Fibroblast of pulmonary artery (primary cell): ENCODE measurements around the gene CNN2.

ENCODE experiments used
- DNase-seq: peaks from one replicate; pipeline ENCODE4 v3.0.0-alpha.2; 2010; ENCODE audit warnings: low read depth
- H3K4me3 ChIP-seq: replicated peaks from 2 replicates; pipeline ENCODE4 v1.5.1; 2011; ENCODE audit warnings: low read depth, mild to moderate bottlenecking, control low read depth, low read length, moderate library complexity
- TF ChIP-seq, protein P1 (sequence below): IDR thresholded peaks from 2 replicates; pipeline ENCODE4 v1.5.1; 2011; ENCODE audit warnings: mild to moderate bottlenecking, control low read depth, low read length, inconsistent platforms; ENCODE audit errors: missing control alignments

CNN2 gene

DNA sequence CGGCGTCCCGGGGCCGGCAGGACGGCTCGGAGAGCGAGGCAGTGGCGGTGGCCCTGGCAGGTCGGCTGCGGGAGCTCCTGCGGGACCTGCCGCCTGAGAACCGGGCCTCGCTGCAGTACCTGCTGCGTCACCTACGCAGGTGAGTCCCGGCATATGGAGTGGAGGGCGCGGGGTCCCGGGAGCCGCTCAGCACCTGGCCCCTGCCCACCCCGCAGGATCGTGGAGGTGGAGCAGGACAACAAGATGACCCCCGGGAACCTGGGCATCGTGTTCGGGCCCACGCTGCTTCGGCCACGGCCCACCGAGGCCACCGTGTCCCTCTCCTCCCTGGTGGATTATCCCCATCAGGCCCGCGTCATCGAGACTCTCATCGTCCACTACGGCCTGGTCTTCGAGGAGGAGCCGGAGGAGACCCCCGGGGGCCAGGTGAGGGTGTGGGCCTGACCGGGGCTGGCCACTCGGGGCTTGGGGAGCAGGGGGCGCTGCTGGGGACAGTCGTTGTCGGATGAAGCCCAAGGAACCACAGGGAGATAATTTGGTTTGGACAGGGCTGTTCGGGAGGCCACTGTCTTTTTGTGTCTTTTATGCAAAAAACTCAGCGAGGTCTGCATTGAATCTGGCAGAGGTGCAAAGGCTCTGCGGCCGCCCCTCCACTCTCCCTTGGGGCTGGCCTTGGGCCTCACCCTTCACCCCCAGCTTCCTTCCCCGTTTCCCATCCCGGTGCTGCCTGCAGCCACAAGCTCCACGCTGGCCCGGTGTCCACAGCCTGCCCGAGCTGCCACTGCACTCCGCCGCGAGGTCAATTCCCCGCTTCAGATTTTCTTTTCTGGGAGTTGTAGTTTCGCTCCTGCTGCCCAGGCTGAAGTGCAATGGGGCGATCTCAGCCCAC lies 56.8 kb downstream of the CNN2 start:
- no peak overlapping the region for H3K4me3 ChIP-seq
- TF ChIP-seq, protein P1, sequence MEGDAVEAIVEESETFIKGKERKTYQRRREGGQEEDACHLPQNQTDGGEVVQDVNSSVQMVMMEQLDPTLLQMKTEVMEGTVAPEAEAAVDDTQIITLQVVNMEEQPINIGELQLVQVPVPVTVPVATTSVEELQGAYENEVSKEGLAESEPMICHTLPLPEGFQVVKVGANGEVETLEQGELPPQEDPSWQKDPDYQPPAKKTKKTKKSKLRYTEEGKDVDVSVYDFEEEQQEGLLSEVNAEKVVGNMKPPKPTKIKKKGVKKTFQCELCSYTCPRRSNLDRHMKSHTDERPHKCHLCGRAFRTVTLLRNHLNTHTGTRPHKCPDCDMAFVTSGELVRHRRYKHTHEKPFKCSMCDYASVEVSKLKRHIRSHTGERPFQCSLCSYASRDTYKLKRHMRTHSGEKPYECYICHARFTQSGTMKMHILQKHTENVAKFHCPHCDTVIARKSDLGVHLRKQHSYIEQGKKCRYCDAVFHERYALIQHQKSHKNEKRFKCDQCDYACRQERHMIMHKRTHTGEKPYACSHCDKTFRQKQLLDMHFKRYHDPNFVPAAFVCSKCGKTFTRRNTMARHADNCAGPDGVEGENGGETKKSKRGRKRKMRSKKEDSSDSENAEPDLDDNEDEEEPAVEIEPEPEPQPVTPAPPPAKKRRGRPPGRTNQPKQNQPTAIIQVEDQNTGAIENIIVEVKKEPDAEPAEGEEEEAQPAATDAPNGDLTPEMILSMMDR, result no peak
- DNase-seq, result no peak

DNA sequence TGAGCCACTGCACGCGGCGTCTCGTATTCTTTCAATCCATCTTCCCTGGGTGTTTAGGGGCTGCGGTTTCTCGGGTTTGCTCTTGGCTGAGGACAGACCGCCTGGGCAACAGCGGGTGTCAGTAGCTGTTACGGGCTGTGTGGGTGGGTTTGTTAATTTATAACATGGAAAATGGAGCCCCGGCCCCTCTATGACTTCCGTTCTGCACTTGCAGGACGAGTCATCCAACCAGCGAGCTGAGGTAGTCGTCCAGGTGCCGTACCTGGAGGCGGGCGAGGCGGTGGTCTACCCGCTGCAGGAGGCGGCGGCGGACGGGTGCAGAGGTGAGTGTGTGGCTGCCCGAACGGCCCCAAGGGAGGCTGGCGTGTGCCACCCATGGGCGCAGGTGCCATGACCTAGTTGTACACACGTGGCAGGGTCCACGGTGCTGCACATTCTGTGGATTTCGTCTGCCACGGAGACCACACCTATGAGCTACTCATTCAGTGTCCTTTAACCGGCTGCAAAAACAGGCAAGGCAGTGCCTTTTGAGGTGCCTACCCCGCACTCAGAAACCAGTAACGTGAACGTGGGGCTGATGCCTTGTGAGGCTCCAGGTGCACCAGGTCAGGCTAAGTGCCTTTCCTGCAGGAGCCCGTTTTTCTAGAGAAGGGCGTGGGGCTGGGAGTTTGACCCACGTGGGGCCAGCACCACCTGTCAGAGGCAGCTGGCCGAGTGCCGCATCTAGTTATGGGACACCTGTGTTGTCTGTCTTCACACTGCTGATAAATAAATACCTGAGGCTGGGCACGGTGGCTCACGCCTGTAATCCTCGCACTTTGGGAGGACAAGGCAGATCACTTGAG lies 57.8 kb downstream of the CNN2 start:
- TF ChIP-seq, protein P1, result no peak
- no peak for DNase-seq

GRCh38 chr19:1085053-1085658 lies 58.7 kb downstream of the CNN2 start:
- DNase-seq, result no peak
- TF ChIP-seq, protein P1, result no peak
- H3K4me3 ChIP-seq, result no peak overlapping the region

More for the DNA sequence above, 57.8 kb downstream of the CNN2 start:
- no peak overlapping the region for H3K4me3 ChIP-seq

DNA sequence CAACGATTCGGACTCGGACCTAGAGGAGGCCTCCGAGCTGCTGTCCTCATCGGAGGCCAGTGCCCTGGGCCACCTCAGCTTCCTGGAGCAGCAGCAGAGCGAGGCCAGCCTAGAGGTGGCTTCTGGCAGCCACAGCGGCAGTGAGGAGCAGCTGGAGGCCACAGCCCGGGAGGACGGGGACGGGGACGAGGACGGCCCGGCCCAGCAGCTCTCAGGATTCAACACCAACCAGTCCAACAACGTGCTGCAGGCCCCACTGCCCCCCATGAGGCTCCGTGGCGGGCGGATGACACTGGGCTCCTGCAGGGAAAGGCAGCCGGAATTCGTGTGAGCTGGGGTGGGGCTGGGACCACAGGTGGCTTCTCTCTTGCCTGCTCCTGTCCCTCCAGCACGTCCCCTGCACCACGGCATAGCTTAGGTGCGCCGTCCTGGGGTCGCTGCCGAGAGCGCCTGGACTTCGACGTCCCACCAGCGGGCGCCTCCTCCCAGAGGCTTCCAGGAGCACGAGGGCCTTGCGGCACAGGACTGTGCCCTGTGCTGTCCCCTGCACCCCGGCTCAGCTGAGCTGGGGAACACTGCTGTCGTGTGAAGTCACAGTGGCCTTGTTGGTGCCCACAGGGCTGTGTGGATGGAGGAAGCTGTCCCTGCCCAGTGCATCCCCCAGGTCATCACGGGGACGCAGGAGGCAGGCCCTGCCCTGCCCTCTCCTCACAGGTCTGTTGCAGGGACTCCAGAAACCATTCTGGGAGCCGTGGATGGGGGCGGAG lies 59.5 kb downstream of the CNN2 start:
- no peak overlapping the region for H3K4me3 ChIP-seq
- no peak for DNase-seq

DNA sequence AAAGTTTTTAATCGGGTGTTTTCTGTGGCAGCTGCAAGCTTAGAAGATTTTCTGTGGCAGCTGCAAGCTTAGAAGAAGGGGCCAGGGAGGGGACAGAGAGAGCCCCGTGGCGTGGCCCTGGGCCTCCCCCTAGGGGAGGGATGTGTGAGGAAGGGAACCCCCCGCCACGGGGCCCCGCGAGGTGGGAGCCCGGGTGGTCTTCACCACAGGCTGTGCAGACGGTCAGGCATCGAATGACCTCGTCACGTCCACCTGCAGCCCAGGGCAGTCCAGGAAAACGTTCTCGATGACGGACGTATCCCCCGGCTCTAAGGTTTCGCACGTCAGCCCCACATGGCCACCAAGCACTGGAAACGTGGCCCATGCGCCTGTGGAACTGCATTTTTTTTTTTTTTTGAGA lies 60.2 kb downstream of the CNN2 start:
- H3K4me3 ChIP-seq, result no peak overlapping the region
- TF ChIP-seq, protein P1, result no peak
- DNase-seq, result no peak

More for the DNA sequence above, 59.5 kb downstream of the CNN2 start:
- TF ChIP-seq, protein P1, result no peak

DNA sequence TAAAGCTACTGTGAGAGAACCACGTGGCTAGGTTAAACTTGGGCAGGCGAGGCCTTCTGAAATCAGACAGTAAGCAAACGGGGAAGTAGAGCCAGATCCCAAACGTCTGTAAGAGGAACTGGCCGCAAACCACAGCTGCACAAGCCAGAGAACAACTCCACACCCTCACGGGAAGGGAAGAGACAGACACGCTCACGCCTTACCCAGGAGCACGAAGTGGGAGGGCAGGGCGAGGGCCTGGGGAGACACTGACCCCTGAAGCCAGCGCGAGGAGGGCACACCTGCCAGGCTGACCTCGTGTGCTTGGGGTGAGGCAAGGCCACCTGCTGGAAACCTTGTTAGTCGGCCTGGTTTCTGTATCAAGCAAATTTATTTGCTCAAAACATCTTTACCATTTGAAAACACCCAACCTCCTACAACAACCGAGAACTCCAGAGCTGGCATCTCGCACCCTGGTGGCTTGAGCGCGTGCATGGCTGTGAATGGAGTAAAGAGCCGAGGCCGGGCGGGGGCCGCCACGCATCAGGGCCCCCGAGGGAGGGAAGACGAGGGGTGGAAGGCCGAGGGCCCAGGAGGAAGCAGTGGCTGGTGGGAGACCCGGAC lies 61.5 kb downstream of the CNN2 start:
- no peak for DNase-seq
- TF ChIP-seq, protein P1, result no peak

More for the DNA sequence above, 61.5 kb downstream of the CNN2 start:
- H3K4me3 ChIP-seq, result no peak overlapping the region
